ENCODE data around the gene MGME1. TPM values are rescaled to one million over a fixed set of nuclear protein-coding genes. Genes with fewer than 3 reads are reported as not detected.

Gene MGME1
- total and polyA plus RNA-seq, 7 donors = 5.0 to 17.4 (median 14.8) TPM

DNA sequence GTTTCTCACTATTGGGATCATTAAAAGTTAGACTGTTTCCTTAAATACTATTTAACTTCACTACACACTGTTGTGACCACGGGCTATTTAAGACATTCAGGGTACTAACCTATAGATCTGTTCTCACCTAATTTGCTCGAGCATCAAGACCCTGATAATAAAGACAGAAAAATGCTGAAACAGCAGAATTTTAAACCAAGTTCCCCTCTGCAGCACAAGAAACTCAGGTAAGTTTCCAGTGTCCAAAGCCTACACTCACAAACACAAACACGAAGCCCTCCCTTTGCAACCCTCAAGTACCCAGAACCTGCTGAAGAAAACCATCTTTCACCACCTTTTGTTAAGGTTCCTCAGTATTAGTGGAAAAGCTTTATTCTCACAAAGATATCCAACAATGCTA is 4.2 kb upstream of the MGME1 start:
- intact Hi-C loops (cut with DNase I) = loop anchor here (5.0 kb wide), 2 partner anchors 173 to 432 kb away; partner anchors contain the start of genes BFSP1, KAT14 and PET117
- peaks cover 0 to 79% (median 69%) of the 10 kb centered on the region in 4 donors for H3K4me1 ChIP-seq

DNA sequence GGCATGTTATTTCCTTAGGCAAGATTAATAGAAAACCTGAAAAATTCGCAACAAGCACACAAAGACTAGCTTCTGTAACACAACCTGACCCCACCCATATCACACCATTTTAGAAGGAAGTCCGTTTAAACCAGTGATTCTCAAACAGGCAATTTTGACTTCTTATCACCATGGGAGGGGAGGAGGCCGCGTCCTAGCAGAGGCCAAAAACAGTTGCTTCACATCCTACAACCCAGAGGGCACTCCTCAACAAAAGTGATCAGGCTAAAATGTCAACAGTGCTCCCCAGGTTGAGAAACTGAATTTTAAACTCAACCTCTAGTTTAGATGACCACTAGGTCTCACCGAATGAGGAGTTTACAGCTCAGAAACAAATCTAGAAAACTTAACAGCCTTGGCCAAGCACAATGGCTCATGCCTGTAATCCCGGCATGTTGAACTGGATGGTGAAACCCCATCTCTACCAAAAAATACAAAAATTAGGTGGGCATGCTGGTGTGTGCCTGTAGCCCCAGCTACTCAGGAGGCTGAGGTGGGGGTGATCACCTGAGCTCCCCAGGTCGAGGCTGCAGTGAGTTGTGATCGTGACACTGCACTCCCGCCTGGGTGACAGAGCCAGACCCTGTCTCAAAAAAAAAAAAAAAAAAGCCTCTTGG is 3.6 kb upstream of the MGME1 start:
- 14 to 45% methylated on average over 9 of the region's 9 CpGs for WGBS, 2 donors
- intact Hi-C loops (cut with DNase I) = loop anchor here (5.0 kb wide), 2 partner anchors 172 to 433 kb away; partner anchors contain the start of genes BFSP1, KAT14 and PET117
- Histone ChIP-seq H3K36me3 (no peaks in the 10 kb centered on the region), H3K27me3 (no peaks in the 10 kb centered on the region), H3K27ac (peak overlapping the region; percentile 94 to 97 (median 96)), H3K4me3 (peak overlapping the region in 2 of 4 donors; percentile 78 to 88), H3K4me1 (peaks cover 0 to 79% (median 68%) of the 10 kb centered on the region in 4 donors), H3K9me3 (no peaks in the 10 kb centered on the region)
- no peak for DNase-seq
- TF ChIP-seq, protein P1, sequence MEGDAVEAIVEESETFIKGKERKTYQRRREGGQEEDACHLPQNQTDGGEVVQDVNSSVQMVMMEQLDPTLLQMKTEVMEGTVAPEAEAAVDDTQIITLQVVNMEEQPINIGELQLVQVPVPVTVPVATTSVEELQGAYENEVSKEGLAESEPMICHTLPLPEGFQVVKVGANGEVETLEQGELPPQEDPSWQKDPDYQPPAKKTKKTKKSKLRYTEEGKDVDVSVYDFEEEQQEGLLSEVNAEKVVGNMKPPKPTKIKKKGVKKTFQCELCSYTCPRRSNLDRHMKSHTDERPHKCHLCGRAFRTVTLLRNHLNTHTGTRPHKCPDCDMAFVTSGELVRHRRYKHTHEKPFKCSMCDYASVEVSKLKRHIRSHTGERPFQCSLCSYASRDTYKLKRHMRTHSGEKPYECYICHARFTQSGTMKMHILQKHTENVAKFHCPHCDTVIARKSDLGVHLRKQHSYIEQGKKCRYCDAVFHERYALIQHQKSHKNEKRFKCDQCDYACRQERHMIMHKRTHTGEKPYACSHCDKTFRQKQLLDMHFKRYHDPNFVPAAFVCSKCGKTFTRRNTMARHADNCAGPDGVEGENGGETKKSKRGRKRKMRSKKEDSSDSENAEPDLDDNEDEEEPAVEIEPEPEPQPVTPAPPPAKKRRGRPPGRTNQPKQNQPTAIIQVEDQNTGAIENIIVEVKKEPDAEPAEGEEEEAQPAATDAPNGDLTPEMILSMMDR (IDR thresholded peaks at IDR 0.05) = no peak
- no peak for TF ChIP-seq POLR2AphosphoS5 (IDR thresholded peaks at IDR 0.05)
- no peak for TF ChIP-seq EP300 (IDR thresholded peaks at IDR 0.05)
- no peak for TF ChIP-seq POLR2A (IDR thresholded peaks at IDR 0.05)

More for the DNA sequence above, 4.2 kb upstream of the MGME1 start:
- no peaks in the 10 kb centered on the region for H3K9me3 ChIP-seq
- no peak overlapping the region for H3K4me3 ChIP-seq
- H3K27ac ChIP-seq = peak overlapping the region in 1 of 4 donors; percentile 97
- WGBS, 2 donors = 32 to 67% methylated on average over 3 of the region's 3 CpGs
- H3K36me3 ChIP-seq = no peaks in the 10 kb centered on the region
- no peaks in the 10 kb centered on the region for H3K27me3 ChIP-seq
- TF ChIP-seq POLR2A (IDR thresholded peaks at IDR 0.05) = no peak
- TF ChIP-seq, protein P1 (IDR thresholded peaks at IDR 0.05) = no peak
- no peak for TF ChIP-seq EP300 (IDR thresholded peaks at IDR 0.05)
- no peak for TF ChIP-seq POLR2AphosphoS5 (IDR thresholded peaks at IDR 0.05)
- DNase-seq = no peak

DNA sequence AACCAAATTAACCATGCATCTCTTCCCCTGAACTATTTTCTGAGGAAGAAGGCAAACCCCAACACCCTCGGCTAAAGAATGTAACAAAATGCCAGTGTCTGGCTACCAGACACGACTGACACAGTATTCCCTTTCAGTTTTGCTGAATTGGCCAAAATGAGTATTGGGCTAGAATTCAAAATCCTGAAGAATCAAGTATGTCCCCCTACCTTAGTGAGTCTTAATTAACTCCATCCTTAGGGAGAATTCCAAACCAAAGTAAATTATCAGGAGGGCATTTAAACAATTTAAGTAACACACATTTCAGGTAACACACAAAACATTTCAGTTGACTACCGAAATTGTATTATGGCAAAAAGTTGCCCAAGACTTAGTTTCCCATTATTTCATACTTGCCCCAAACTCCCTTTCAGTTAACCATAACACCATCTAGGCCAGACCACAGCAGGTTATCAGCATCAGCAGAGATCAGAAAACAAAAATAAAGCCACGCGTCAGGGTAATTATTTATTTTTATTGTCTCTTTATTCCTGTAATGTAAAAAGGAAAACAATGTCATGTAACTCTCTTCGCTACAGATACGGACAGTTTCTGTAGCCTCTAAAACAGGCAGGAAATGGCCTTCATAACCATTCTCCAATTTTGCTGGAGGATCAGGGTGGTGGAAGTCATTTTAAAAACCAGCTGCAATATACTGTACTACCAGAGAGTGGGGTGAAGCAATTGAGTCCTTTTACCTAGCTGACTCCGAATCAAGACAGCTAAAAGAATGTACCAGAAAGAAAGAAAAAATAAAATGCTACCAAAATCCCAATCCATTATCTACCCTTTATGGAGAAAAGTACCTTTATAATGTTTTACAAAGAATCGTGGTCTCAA is 2.1 kb upstream of the MGME1 start:
- no peaks in the 10 kb centered on the region for H3K27me3 ChIP-seq
- no peak for DNase-seq
- no peak for TF ChIP-seq POLR2A (IDR thresholded peaks at IDR 0.05)
- TF ChIP-seq, protein P1 (IDR thresholded peaks at IDR 0.05) = peak in 1 of 4 experiments; percentile 19
- intact Hi-C loops (cut with DNase I) = loop anchor here (5.0 kb wide), 2 partner anchors 171 to 434 kb away; partner anchors contain the start of genes BFSP1, KAT14 and PET117
- WGBS, 2 donors = 2 to 7% methylated on average over 9 of the region's 9 CpGs
- no peaks in the 10 kb centered on the region for H3K9me3 ChIP-seq
- H3K4me3 ChIP-seq = peak overlapping the region; percentile 55 to 95 (median 83)
- peaks cover 0 to 79% (median 68%) of the 10 kb centered on the region in 4 donors for H3K4me1 ChIP-seq
- H3K36me3 ChIP-seq = no peaks in the 10 kb centered on the region
- H3K27ac ChIP-seq = peak overlapping the region; percentile 94 to 97 (median 96)

DNA sequence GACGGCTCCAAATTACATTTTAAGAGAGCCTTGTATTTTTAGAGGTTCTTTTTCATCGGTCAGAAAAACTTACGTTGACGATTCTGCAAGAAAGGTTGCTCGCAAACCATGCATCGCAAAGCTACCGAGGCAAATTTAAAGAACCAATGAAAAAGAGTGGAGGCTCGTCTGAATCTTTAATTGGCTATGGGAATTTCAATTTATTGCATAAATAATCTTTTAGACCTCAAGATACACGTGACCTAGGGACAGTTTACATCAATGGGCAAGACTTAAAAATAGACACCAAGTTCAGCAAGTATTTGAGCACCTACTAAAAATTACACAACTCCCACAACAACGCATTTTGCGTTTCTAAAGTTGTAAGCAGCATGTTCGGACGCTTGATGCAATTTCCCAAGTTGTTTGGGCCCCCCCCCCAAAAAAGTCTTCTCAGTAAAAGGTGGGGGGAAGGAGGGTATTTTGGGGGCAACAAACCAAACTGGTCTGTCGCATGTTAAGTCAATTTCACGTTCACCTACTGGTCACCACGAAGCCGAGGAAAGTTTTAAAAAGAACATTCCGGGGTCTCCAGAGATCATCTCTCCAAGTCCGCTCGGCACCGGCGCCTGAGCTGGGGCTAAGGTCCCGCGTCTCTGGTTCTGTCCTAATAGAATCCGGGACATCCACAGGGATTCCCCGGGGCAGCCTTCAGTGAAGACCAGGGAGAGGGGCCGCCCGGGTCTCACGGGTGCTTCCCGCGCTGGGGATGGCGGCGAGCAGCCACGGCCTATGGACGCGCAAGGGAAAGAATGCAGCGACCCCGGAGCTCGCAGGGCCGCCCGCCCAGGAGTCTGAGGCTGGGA is 1.1 kb upstream of the MGME1 start:
- Histone ChIP-seq H3K4me3 (peak overlapping the region; percentile 55 to 95 (median 83)), H3K27me3 (no peaks in the 10 kb centered on the region), H3K9me3 (no peaks in the 10 kb centered on the region), H3K36me3 (no peaks in the 10 kb centered on the region), H3K27ac (peak overlapping the region; percentile 94 to 97 (median 96)), H3K4me1 (peaks cover 0 to 79% (median 67%) of the 10 kb centered on the region in 4 donors)
- no peak for DNase-seq
- TF ChIP-seq EP300 (IDR thresholded peaks at IDR 0.05) (no peak), POLR2AphosphoS5 (IDR thresholded peaks at IDR 0.05) (peak in 1 of 4 donors; percentile 4)
- TF ChIP-seq, protein P1 (IDR thresholded peaks at IDR 0.05) = no peak
- 0% methylated on average over 41 of the region's 41 CpGs for WGBS, 2 donors
- intact Hi-C loops (cut with DNase I) = loop anchor here (5.0 kb wide), 2 partner anchors 170 to 435 kb away; partner anchors contain the start of genes BFSP1, KAT14 and PET117

Measured in sigmoid colon (tissue), 7 donors.